Osteoblast (primary cell): ENCODE results near the gene KRT14. TPM values are rescaled to one million over a fixed set of nuclear protein-coding genes. Genes with fewer than 3 reads are reported as not detected.

ENCODE experiments used
- DNase-seq: peaks from one replicate; pipeline ENCODE4 v3.0.0; 2011; ENCODE audit warnings: low spot score, mixed read lengths; ENCODE audit not compliant: insufficient read length; ENCODE audit errors: missing footprints
- H2AFZ ChIP-seq: 2 replicates; pipeline ENCODE4 v1.6.0; 2011; ENCODE audit warnings: mild to moderate bottlenecking, low read length
- H3K27ac ChIP-seq: 2 replicates; pipeline ENCODE4 v1.5.1; 2011; ENCODE audit warnings: mild to moderate bottlenecking, low read depth, low read length, moderate library complexity
- H3K27me3 ChIP-seq: 2 replicates; pipeline ENCODE4 v1.6.0; 2012; ENCODE audit warnings: mild to moderate bottlenecking, control low read depth, inconsistent platforms, low read length, moderate library complexity; ENCODE audit not compliant: insufficient read depth
- H3K36me3 ChIP-seq: 2 replicates; pipeline ENCODE4 v1.5.1; 2011; ENCODE audit warnings: mild to moderate bottlenecking, low read length, control low read depth, moderate library complexity; ENCODE audit not compliant: insufficient read depth
- H3K4me1 ChIP-seq: 2 replicates; pipeline ENCODE4 v1.5.1; 2011; ENCODE audit warnings: mild to moderate bottlenecking, low read length, control low read depth, moderate library complexity; ENCODE audit not compliant: insufficient read depth
- H3K4me2 ChIP-seq: 2 replicates; pipeline ENCODE4 v1.6.0; 2011; ENCODE audit warnings: mild to moderate bottlenecking, low read length; ENCODE audit not compliant: insufficient read depth
- H3K4me3 ChIP-seq: fragments of 200-600 bp; sonication (generic); 3 replicates; pipeline ENCODE4 v1.5.1; 2012; ENCODE audit warnings: mild to moderate bottlenecking, low read length, inconsistent platforms; ENCODE audit not compliant: insufficient read depth
- H3K79me2 ChIP-seq: 2 replicates; pipeline ENCODE4 v1.6.0; 2012; ENCODE audit warnings: mild to moderate bottlenecking, low read length, control low read depth, inconsistent platforms; ENCODE audit not compliant: insufficient read depth
- H3K9me3 ChIP-seq: 2 replicates; pipeline ENCODE4 v1.5.1; 2011; ENCODE audit warnings: low read depth, low read length, control low read depth
- H4K20me1 ChIP-seq: 2 replicates; pipeline ENCODE4 v1.6.0; 2012; ENCODE audit warnings: mild to moderate bottlenecking, low read length, control low read depth; ENCODE audit not compliant: insufficient read depth
- total RNA-seq: library from RNA; depleted of rRNA; stranded (reverse); fragments of >200 nt; gene quantifications from 2 replicates; pipeline ENCODE4 v1.2.3, GENCODE V29; 2012
- TF ChIP-seq, protein P1 (sequence below): IDR thresholded peaks from 2 replicates; pipeline ENCODE4 v1.5.1; 2011; ENCODE audit warnings: mild to moderate bottlenecking, low read depth, low read length, moderate library complexity; ENCODE audit errors: extremely low read depth

The KRT14 gene
- total RNA-seq, 1 donor: 12.3 TPM

DNA sequence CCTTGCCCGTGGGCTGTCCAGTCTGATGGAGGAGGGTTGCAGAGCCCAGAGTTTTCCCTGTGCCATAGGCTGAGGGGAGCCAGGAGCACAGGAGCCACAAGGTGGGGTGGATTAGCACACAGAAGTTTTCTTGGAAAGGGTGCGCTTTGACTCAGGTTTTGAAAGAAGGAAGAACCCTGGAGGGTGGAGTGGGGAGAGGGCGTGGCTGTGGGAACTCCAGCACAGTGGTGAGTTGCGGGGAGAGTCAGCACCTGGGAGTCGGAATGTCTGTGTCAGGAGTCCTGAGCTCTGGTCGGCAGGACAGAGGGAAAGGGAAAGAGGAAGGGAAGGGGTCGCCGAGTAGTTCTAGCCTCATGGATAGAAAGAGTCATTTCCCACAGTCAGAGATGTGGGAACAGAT is 8.9 kb upstream of the KRT14 start:
- H3K4me3 ChIP-seq: no peak overlapping the region
- no peaks in the 10 kb centered on the region for H3K9me3 ChIP-seq
- DNase-seq: no peak
- H3K79me2 ChIP-seq: no peaks in the 10 kb centered on the region
- H3K4me1 ChIP-seq: no peaks in the 10 kb centered on the region
- no peaks in the 10 kb centered on the region for H4K20me1 ChIP-seq
- TF ChIP-seq, protein P1, sequence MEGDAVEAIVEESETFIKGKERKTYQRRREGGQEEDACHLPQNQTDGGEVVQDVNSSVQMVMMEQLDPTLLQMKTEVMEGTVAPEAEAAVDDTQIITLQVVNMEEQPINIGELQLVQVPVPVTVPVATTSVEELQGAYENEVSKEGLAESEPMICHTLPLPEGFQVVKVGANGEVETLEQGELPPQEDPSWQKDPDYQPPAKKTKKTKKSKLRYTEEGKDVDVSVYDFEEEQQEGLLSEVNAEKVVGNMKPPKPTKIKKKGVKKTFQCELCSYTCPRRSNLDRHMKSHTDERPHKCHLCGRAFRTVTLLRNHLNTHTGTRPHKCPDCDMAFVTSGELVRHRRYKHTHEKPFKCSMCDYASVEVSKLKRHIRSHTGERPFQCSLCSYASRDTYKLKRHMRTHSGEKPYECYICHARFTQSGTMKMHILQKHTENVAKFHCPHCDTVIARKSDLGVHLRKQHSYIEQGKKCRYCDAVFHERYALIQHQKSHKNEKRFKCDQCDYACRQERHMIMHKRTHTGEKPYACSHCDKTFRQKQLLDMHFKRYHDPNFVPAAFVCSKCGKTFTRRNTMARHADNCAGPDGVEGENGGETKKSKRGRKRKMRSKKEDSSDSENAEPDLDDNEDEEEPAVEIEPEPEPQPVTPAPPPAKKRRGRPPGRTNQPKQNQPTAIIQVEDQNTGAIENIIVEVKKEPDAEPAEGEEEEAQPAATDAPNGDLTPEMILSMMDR: no peak
- H3K4me2 ChIP-seq: no peak overlapping the region
- peaks cover 25% of the 10 kb centered on the region for H3K27me3 ChIP-seq
- H3K36me3 ChIP-seq: no peaks in the 10 kb centered on the region
- H2AFZ ChIP-seq: no peak overlapping the region
- no peak overlapping the region for H3K27ac ChIP-seq

DNA sequence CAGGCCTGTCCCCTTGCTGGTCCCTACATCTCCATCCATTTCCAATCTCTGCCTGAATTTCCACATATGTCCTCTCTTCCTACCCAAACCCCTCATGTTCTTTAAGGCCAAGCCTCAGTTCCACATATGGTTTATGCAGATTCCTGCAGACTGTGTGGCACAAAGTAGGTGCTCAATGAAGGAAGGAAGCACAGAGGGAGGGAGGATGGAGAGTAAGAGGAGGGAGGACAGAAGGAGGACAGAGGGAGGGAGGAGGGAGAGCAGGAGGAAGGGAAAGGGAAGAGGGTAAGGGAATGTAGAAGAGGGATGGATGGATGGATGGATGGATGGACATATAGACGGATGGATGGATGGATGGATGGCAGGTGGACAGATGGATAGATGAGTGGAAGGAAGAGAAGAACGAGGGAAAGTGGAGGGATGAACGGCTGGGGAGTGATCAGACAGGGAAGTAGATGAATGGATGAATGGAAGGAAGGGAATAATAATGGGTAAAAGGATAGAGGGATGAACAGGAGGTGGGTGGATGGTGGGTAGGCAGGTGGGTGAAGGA is 7.7 kb upstream of the KRT14 start:
- Histone ChIP-seq H2AFZ (no peak overlapping the region), H3K4me2 (no peak overlapping the region), H3K27me3 (peaks cover 26% of the 10 kb centered on the region), H4K20me1 (no peaks in the 10 kb centered on the region), H3K36me3 (no peaks in the 10 kb centered on the region), H3K4me3 (no peak overlapping the region), H3K27ac (no peak overlapping the region), H3K4me1 (no peaks in the 10 kb centered on the region), H3K9me3 (no peaks in the 10 kb centered on the region), H3K79me2 (no peaks in the 10 kb centered on the region)
- DNase-seq: no peak
- TF ChIP-seq, protein P1: no peak

DNA sequence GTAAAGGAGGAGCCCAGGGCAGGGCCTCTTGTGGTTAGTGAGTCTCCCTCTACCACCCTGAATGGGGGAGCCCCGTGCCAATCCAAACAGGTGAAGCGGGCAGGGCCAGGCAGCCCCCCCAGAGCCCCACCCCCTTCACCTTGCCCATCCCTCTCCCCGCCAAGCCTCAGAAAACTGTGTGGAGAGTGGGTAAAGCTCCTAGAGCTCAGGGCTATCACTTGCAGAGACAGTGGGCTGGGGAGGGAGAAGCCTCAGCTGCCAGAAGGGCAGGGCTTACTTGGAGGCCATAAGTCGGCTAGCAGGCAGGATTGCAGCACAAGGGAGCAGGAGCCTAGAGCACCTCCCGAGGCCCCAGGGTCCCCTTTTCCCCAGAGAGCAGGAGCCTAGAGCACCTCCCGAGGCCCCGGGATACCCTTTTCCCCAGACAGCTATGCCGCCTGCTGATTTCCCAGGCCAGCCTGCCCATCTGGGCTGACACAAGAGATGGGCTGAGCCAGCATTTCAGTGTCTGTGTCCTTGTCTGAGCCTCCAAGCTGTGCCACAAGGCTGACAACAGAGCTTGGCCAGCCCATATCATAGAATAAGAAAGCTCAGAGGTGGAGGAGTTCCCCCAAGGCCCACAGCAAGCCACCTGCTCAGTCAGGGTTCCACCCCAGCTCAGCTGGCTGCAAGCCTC is 6.7 kb upstream of the KRT14 start:
- no peak overlapping the region for H3K4me2 ChIP-seq
- DNase-seq: no peak
- no peak overlapping the region for H3K4me3 ChIP-seq
- no peaks in the 10 kb centered on the region for H3K36me3 ChIP-seq
- H3K27me3 ChIP-seq: peaks cover 28% of the 10 kb centered on the region
- TF ChIP-seq, protein P1: no peak
- no peaks in the 10 kb centered on the region for H3K4me1 ChIP-seq
- no peaks in the 10 kb centered on the region for H3K79me2 ChIP-seq
- no peak overlapping the region for H2AFZ ChIP-seq
- no peak overlapping the region for H3K27ac ChIP-seq
- no peaks in the 10 kb centered on the region for H3K9me3 ChIP-seq
- no peaks in the 10 kb centered on the region for H4K20me1 ChIP-seq

DNA sequence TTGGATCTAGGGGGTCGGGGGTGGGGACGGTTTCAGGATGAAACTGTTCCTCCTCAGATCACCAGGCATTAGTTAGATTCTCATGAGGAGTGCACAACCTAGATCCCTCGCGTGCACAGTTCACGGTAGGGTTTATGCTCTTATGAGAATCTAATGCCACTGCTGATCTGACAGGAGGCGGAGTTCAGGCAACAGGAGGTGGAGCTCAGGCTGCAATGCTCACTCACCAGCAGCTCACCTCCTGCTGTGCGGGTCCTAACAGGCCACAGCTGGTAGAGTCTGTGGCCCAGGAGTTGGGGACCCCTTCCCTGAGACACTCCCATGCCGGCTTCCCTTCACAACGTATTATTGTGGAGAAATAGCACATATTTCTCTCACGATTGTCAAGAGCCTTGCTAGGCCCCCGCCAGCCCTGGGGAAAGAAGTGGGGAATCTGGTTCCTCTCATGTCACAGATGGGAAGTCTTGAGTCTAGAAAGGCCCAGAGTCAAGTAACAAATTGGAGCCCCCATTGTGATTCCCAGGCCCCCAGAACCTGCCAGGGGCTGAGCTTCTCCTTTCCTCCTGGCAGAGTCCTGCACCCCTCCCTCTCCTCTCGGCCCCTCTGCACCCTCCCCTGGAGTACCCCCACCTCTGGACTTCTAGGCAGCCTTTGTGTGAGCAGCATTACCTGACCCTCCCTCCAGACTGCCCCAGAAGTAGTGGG is 6.1 kb upstream of the KRT14 start:
- Histone ChIP-seq H3K4me1 (peaks cover 3% of the 10 kb centered on the region), H3K27ac (no peak overlapping the region), H3K4me3 (no peak overlapping the region), H3K9me3 (no peaks in the 10 kb centered on the region), H2AFZ (no peak overlapping the region), H3K79me2 (no peaks in the 10 kb centered on the region), H3K36me3 (no peaks in the 10 kb centered on the region), H4K20me1 (no peaks in the 10 kb centered on the region), H3K27me3 (peaks cover 28% of the 10 kb centered on the region), H3K4me2 (no peak overlapping the region)
- TF ChIP-seq, protein P1: no peak
- DNase-seq: no peak
